Measurements from ENCODE around the gene NFATC4.

The NFATC4 gene

GRCh38 chr14:24390701-24391468 lies 22.9 kb downstream of the NFATC4 start:
- DNase-seq = peak in 2 of 3 donors; percentile 25 to 40

GRCh38 chr14:24392325-24393091 lies 24.5 kb downstream of the NFATC4 start:
- DNase-seq = no peak

- no peak for DNase-seq
Observed at GRCh38 chr14:24394275-24394674, 26.3 kb downstream of the NFATC4 start.

GRCh38 chr14:24395609-24396582 lies 27.9 kb downstream of the NFATC4 start:
- DNase-seq = peak in 2 of 3 donors; percentile 21 to 28

GRCh38 chr14:24397639-24398292 lies 29.8 kb downstream of the NFATC4 start:
- DNase-seq = no peak

- DNase-seq = no peak
Observed at GRCh38 chr14:24398293-24398652, 30.3 kb downstream of the NFATC4 start.

GRCh38 chr14:24398653-24399446 lies 30.9 kb downstream of the NFATC4 start, which contains the start of gene NYNRIN:
TSS of gene NYNRIN (plus strand) at chr14:24399003. CDS start at chr14:24399247, 244 bp downstream.
- peak in 2 of 3 donors; percentile 14 to 44 for DNase-seq

- no peak for DNase-seq
Observed at GRCh38 chr14:24399447-24399822, 31.5 kb downstream of the NFATC4 start.

GRCh38 chr14:24399999-24400718 lies 32.2 kb downstream of the NFATC4 start:
- peak in 1 of 3 donors; percentile 38 for DNase-seq

GRCh38 chr14:24401810-24402702 lies 34.1 kb downstream of the NFATC4 start:
- no peak for DNase-seq

- no peak for DNase-seq
Observed at GRCh38 chr14:24403294-24403998, 35.5 kb downstream of the NFATC4 start.

- no peak for DNase-seq
Observed at GRCh38 chr14:24404814-24405213, 36.8 kb downstream of the NFATC4 start.

- no peak for DNase-seq
Observed at GRCh38 chr14:24406416-24406815, 38.4 kb downstream of the NFATC4 start.

GRCh38 chr14:24407608-24408325 lies 39.8 kb downstream of the NFATC4 start:
- no peak for DNase-seq

GRCh38 chr14:24408764-24409163 lies 40.8 kb downstream of the NFATC4 start:
- DNase-seq = no peak

GRCh38 chr14:24409192-24409591 lies 41.2 kb downstream of the NFATC4 start:
- DNase-seq = no peak

GRCh38 chr14:24409956-24410355 lies 42.0 kb downstream of the NFATC4 start:
- no peak for DNase-seq

Data from suppressor macrophage treated with lipopolysaccharide for 1 hour (primary cell).